GM18526 (cell line): ENCODE results near the gene STPG2.

ENCODE experiments used
- POLR2A ChIP-seq: IDR thresholded peaks from 3 replicates; pipeline ENCODE4 v1.6.1; 2011; ENCODE audit not compliant: insufficient read length; ENCODE audit errors: extremely low read depth

STPG2 gene

GRCh38 chr4:97923096-97923495 is 220.2 kb downstream of the STPG2 start:
- no peak for TF ChIP-seq POLR2A

GRCh38 chr4:97917115-97917514 is 226.2 kb downstream of the STPG2 start:
- no peak for TF ChIP-seq POLR2A

GRCh38 chr4:97912156-97912555 is 231.1 kb downstream of the STPG2 start:
- no peak for TF ChIP-seq POLR2A

- no peak for TF ChIP-seq POLR2A
Measured at GRCh38 chr4:97911236-97911906, 231.9 kb downstream of the STPG2 start.

- TF ChIP-seq POLR2A, result no peak
Measured at GRCh38 chr4:97910005-97910404, 233.3 kb downstream of the STPG2 start.

GRCh38 chr4:97900229-97900628 is 243.0 kb downstream of the STPG2 start:
- TF ChIP-seq POLR2A, result no peak

- TF ChIP-seq POLR2A, result no peak
Measured at GRCh38 chr4:97892592-97893266, 250.5 kb downstream of the STPG2 start.

- no peak for TF ChIP-seq POLR2A
Measured at GRCh38 chr4:97879942-97880341, 263.3 kb downstream of the STPG2 start.

- TF ChIP-seq POLR2A, result no peak
Measured at GRCh38 chr4:97868097-97868496, 275.2 kb downstream of the STPG2 start.

- no peak for TF ChIP-seq POLR2A
Measured at GRCh38 chr4:97867557-97868091, 275.7 kb downstream of the STPG2 start.

- TF ChIP-seq POLR2A, result no peak
Measured at GRCh38 chr4:97866821-97867556, 276.3 kb downstream of the STPG2 start.

GRCh38 chr4:97851115-97851514 is 292.2 kb downstream of the STPG2 start:
- TF ChIP-seq POLR2A, result no peak

GRCh38 chr4:97845758-97846157 is 297.5 kb downstream of the STPG2 start:
- no peak for TF ChIP-seq POLR2A

- no peak for TF ChIP-seq POLR2A
Measured at GRCh38 chr4:97841512-97841911, 301.8 kb downstream of the STPG2 start.

GRCh38 chr4:97836662-97837061 is 306.6 kb downstream of the STPG2 start:
- TF ChIP-seq POLR2A, result no peak

GRCh38 chr4:97828646-97829045 is 314.6 kb downstream of the STPG2 start:
- no peak for TF ChIP-seq POLR2A
